Islet of Langerhans (tissue), 1 donor: ENCODE data around the gene EPOP.

ENCODE experiments used
- FAIRE-seq: peaks from one replicate; lab custom pipeline; 2011; peaks lifted over from hg19 to GRCh38; lab: Jason Lieb, UNC

The EPOP gene

GRCh38 chr17:38674749-38675615 lies at the start of gene EPOP:
EPOP (minus strand) TSS chr17:38674957; CDS start chr17:38674495, 462 bp downstream.
- FAIRE-seq, result no peak

DNA sequence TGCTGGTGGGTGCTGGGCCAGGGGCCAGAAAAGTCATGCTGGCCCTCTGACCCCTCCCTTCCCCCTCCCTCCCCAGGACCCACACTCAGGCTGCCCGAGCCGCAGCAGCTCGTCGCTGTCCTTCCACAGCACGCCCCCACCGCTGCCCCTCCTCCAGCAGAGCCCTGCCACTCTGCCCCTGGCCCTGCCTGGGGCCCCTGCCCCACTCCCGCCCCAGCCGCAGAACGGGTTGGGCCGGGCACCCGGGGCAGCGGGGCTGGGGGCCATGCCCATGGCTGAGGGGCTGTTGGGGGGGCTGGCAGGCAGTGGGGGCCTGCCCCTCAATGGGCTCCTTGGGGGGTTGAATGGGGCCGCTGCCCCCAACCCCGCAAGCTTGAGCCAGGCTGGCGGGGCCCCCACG lies 47.0 kb upstream of the EPOP start:
- FAIRE-seq, result no peak

- FAIRE-seq, result no peak
These were observed 46.2 kb upstream of the EPOP start for GRCh38 chr17:38720941-38721340.

- FAIRE-seq, result no peak
These were observed 45.3 kb upstream of the EPOP start for GRCh38 chr17:38719943-38720641.

GRCh38 chr17:38719289-38719942 lies 44.7 kb upstream of the EPOP start:
- FAIRE-seq, result no peak

- no peak for FAIRE-seq
These were observed 42.5 kb upstream of the EPOP start for GRCh38 chr17:38717139-38717745.

- FAIRE-seq, result no peak
These were observed 41.7 kb upstream of the EPOP start for GRCh38 chr17:38716368-38717005.

DNA sequence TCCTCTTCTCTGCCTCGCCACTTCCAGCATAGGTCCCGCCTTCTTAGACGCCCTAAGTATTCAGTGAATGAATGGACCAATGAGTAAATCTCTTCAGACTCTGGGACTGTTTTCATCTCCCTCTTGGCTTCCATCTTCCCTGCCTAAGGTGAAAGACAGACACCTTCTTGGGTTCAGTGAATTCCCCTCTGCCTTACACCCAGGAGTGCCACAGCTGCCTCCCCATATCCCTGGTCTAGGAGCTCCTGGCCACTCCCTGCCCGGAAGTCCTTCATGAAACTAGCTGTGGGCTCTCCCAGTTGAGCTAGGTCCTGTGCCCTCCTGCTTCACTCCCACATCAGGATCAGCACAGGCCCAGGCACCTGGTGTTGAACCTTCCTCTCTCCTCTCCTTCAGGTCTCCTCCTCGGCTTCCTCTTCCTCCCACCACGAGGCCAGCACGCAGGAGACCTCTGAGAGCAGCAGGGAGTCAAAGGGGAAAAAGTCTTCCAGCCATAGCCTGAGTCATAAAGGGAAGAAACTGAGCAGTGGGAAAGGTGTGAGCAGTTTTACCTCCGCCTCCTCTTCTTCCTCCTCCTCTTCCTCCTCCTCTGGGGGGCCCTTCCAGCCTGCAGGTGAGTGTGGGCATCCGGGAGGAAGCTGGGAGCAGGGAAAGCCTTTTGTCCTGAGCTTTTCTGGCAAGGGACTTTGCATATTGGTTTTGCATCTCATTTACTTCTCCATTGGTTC lies 40.6 kb upstream of the EPOP start:
- FAIRE-seq, result no peak

DNA sequence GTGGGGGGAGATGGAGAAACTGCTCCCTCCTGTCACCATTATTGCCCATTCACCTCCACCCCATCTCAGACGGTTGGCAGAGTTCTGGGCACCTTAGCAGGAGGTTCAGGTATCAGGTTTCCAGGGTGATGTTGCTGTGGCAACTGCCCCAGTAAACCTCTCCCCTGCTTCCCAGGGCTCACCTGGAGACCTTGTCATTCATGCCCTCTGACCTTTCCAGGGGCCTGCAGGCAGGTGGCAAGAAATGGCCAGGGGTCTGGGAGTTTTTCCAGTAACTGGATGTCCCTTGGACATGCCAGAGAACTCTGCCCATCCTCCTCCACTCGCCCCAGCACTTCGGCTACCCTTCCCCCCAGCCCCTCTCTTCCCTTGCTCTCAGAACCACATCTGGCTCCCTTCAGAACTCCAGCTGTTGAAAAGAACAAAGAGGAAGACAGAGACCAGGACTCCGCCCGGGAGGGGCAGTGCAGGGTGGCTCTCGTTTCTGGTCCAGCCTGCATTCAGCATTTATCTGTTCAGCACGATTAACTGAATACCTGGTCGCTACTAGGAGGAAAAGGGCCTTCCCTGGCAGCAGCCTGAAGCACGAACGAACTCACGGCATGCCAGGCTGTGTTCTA lies 38.8 kb upstream of the EPOP start:
- FAIRE-seq, result no peak

DNA sequence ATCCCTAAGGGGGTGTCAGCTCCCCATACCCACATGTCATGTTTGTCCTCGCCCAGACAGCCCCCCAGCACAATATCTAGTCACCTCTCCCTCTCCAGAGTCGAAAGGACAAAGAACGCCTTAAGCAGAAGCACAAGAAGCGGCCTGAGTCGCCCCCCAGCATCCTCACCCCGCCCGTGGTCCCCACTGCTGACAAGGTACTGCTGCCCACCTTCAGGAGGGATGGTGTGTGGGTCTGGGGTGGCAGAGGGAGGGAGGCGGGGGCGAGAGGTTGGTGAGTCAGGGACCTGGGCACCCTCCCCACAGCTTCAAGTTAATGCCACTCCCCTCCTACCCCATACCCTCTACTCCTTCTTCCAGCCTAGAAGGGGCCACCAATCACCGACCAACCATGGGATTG lies 37.8 kb upstream of the EPOP start:
- no peak for FAIRE-seq

DNA sequence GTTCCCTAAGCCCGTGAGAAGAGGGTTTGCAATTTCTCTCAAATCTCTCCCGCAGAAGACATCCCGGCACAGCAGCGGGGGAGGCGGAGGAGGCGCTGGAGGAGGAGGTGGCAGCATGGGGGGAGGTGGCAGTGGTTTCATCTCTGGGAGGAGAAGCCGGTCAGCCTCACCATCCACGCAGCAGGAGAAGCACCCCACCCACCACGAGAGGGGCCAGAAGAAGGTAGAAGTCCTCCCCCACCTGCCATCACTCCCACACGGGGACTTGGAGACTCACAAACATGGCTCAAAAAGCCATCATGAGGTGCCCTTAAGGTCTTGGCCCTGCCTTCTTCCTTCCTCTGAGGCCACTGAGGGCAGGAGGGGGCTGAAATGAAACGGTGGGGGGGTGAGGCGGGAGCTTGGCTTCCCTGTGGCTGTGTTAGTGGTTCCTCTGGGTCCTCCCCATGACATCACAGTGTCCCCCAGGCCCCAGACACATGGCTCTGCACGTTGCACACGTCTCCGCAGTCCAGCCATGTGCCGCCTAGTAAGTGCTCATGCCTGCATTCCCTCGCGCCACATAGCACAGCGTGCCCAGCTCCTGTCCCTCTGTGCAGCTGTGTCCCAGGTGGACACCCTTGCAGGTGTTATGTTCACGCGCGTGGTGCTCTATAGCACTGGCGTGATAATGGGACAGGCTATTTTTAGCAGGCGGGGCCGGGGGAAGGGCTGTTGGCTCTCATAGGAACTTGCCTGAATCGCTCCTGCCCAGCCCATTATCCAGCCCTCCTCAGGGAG lies 37.2 kb upstream of the EPOP start:
- FAIRE-seq, result no peak

DNA sequence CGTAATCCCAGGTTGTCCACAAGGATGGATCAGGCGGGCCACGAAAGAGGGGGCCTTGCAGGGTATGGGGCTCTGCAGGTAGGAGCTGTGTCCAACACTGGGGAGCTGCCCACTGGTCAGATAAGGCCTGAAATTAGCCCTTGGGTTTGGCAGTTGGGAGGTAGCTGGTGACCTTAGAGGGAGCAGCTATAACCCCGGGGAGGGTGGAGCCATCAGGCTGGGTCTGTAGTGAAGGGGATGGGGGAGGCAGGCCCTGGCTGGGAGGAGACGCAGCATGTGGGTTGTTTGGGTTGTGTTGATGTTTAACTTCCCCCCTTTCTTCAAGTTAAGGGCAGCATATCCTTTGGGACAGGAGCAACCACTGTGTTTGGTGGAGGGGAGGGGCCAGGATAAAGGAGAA lies 36.2 kb upstream of the EPOP start:
- no peak for FAIRE-seq

GRCh38 chr17:38710604-38710962 lies 35.8 kb upstream of the EPOP start:
- no peak for FAIRE-seq

GRCh38 chr17:38709864-38710603 lies 35.3 kb upstream of the EPOP start:
- FAIRE-seq, result no peak

DNA sequence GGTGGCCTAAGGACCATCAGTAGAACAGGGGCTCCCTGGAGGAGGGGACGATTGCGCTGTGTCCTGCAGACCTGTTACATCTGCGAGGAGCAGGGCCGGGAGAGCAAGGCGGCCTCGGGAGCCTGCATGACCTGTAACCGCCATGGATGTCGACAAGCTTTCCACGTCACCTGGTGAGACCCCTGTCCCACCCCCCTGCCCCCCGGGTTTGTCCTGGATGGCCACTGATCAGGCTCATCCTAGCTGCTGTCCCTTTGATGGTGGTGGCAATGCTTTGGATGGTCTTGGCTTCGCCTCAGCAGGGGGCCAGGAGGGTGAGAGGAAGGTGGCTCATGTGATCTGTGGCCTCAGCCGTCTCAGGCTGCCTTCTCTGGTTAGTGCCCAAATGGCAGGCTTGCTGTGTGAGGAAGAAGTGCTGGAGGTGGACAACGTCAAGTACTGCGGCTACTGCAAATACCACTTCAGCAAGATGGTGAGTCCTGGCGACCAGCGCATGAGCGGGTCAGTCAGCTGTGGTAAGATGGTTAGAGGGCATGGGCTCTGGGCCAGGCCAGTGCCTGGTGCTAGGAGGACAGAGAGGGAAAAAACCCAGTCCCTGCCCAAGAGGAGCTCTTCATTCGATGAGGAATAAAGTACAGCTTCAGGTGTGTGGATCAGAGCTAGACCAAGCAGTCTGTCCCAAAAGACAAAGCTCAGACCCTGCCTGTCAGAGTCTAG lies 34.5 kb upstream of the EPOP start:
- no peak for FAIRE-seq

DNA sequence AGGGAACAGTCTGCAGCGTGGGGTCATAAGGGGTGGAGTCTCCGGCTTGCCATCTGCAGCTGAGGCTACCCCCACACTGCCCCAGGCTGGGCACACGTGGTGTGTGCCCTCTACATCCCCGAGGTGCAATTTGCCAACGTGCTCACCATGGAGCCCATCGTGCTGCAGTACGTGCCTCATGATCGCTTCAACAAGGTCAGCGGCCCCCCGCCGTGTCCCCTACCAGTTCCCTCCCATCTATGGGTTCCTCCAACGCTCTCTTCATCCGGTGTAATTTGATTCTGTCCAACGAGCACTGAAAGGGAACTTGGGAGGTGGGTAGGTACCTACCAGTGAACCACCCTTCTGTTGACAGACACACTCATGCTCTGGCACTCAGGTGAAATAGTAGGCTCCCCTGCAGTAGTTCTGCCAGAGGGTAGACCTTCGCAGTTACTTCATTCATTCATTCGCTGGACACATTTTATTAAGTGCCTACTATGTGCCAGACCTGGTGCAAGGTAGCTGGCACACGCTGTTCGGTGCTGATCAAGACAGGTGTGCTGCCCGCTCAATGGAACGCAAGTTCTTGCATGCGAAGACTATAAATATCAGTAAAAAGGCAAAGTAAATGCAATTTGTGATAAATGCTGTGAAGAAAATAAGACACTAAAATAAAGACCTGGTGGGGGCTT lies 33.1 kb upstream of the EPOP start:
- FAIRE-seq, result no peak

DNA sequence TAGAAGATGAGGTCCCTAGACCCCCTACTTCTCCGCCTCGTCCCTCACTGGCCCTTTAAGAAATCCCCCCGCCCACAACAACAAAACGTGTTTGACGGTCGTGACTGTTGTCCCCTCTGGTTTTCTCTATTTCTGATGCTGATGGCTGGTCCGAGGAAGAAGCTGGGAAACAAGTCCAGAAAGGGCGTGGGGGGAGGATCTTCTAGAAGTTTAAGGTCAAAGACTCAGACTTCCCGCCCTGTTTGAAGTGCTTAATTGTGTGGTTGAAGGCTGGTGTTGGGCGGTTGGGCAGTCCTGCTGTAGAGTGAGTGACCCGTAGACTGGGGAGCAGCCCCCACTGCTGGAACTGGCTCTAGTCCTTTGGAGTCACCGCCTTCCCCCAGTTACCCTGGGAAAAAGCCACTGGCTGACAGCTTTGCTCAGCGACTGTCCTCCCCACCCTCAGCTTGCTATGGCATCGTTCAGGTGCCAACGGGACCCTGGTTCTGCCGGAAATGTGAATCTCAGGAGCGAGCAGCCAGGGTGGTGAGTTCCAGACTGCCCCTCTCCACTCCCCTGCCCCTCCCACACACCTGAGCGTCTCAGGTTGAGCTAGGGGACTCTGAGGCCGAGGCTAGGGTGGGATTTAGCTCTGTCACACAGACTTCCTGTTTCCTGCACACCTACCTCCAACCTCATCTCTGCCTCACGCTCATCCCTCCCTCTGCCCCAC lies 31.9 kb upstream of the EPOP start:
- no peak for FAIRE-seq
